GM23248 (cell line): ENCODE data around the gene ZNHIT3.

Source experiments
- EZH2 ChIP-seq: fragments of 200-600 bp; sonication (generic); IDR thresholded peaks from 2 replicates; pipeline ENCODE4 v1.6.1; 2018; ENCODE audit warnings: antibody characterized with exemption, mild to moderate bottlenecking; ENCODE audit not compliant: insufficient read depth, poor library complexity, severe bottlenecking
- EZH2phosphoT487 ChIP-seq: fragments of 200-600 bp; sonication (generic); IDR thresholded peaks from 2 replicates; pipeline ENCODE4 v1.6.1; 2018; ENCODE audit warnings: antibody characterized with exemption, moderate library complexity, mild to moderate bottlenecking, low read depth; ENCODE audit not compliant: insufficient read depth

- no peak for TF ChIP-seq EZH2phosphoT487
- no peak for TF ChIP-seq EZH2
Measured at GRCh38 chr17:36506249-36506826, 19.9 kb downstream of the ZNHIT3 start.
